HG03432 (cell line): ENCODE data around the gene MT2A.
"Not testable (repeated sequence)": the region's sequence is repeated elsewhere in the genome, so short reads cannot be mapped to it uniquely, and the experiment has no call there.

Experiments used
- ATAC-seq: cut with Tn5 transposase; IDR thresholded peaks from one replicate; pipeline ENCODE4 v1.9.1; 2021; ENCODE audit warnings: mild to moderate bottlenecking, moderate library complexity; ENCODE audit not compliant: unreplicated experiment

Gene MT2A

DNA sequence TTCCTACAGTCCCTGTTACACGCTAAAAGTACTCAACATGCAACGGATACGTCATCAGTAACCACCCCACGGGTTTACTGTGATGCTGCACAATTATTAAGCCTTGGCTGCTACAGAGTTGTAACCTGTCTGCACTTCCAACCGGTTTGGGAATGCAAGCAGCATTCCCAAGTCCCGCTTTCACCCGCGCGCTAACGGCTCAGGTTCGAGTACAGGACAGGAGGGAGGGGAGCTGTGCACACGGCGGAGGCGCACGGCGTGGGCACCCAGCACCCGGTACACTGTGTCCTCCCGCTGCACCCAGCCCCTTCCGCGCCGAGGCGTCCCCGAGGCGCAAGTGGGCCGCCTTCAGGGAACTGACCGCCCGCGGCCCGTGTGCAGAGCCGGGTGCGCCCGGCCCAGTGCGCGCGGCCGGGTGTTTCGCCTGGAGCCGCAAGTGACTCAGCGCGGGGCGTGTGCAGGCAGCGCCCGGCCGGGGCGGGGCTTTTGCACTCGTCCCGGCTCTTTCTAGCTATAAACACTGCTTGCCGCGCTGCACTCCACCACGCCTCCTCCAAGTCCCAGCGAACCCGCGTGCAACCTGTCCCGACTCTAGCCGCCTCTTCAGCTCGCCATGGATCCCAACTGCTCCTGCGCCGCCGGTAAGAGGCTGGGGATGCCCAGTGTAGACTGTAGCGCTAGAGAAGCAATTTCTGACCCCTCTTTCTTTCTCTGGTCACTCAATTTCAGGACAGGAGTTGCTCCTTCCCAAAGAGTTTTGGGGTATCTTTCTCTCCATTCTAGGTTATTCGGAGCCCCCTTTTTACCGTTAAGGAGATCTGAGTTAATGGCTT is at the start of gene MT2A:
Gene MT2A, plus strand, starts transcription at position 542 of the 833 bp plus-strand sequence. Its CDS starts 72 bp downstream, at position 614.
- ATAC-seq = peak; percentile 93

DNA sequence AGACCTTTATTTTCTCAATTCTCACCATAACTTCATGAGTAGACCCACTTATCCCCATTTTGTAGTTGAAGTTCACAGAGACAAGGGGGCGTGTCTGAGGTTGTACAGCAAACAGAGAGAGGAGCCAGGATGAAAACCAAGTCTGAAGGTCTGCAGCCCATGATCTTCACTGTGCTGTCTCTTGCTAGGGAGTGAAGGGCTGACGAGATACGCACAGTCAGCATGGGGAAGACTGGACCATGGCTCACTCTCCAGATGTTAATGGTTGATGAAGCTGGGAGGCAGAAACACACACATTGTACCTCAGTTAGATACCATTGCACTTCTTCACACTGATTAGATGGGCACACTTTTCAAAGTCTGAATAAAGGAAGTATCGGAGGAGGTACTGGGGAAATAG is 49.3 kb upstream of the MT2A start:
- no peak for ATAC-seq

DNA sequence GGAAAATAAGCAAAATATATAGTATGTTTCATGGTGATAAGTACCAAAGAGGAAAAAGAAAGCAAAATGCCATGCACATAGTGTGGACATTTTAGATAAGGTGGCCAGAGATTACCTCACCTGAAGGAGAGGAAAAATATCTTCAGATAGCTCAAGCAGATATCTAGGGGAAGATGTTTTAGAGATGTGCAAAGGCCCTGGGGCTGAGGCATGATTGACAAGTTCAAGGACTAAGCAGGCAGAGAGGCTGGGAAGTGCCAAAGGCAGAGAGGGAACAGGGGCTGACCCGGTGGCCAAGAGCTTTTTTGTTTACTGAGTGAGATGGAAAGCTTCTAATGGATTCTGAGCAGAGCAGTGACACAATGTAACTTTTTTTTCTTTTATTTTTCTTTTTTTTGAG is 47.9 kb upstream of the MT2A start:
- no peak for ATAC-seq

DNA sequence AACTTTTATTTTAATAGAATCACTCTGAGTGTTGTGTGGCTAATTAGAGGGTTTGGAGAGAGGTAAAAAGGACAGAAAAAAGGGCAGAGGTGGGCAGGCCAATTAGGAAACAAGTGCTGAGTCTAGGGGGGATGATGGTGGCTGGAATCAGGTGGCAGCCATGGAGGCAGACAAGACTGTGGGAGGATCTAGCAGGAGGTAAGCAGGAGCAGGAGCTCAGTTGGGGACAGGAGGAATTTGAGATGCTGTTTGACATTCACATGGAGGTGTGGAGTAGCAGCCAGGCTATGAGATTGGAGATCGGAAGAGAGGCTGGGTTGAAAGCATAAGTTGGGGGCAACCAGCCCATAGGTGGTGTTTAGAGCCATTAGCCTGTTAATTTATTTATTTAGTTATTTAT is 47.3 kb upstream of the MT2A start:
- ATAC-seq = no peak

DNA sequence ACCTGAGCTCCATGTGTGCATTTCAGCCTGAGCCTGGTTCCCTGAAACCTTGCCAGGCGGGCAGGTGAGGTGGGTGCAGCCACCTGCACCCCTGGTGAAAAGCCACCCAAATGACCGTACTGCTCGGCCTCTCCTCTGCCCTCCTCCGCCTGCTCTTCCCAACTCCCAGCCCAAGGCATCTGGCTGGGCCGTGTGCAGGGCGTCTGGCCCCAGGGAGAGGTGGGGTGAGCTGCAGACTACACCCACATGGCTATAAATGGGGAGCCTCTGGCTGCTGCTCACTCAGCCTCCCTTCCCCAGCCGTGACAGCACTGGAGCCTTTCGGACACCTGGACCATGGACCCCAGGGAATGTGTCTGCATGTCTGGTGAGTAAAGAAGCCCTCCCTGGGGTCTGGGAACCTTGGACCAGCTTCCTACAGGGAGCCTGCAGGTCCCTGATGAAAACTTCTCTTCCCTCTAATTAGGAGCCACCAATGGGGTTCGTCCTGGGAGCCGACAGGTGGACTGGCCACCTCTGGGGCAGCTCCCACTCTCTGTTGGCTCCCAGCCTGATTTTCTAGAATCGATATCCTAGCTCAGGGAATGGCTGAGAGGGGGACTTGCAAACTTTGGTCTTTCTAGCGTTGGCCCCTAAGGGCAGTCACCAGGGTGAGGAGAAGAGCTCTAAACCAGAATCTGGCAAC is 43.4 kb upstream of the MT2A start, which contains the start of gene MT4:
Gene MT4, plus strand, starts transcription at position 281 of the 685 bp plus-strand sequence. Its CDS starts 56 bp downstream, at position 337.
- no peak for ATAC-seq

DNA sequence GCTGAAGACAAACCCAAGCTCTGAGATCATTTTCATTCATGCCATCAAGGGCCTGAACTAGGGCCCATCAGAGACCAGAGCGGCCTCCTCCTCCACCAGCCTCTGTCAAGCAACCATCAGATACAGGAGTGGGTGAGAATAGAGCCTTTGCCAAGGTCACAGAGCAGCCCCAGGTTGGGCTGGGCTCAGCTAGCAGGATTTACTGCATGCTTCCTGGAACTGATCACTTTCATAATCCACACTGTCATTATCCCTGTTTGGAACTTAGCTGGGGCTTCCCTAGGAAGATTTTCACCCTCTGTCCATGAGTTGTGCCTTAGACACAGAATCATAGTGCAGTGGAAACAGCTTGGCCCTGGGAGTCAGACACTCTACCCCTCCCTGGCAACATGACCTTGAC is 38.4 kb upstream of the MT2A start:
- no peak for ATAC-seq

DNA sequence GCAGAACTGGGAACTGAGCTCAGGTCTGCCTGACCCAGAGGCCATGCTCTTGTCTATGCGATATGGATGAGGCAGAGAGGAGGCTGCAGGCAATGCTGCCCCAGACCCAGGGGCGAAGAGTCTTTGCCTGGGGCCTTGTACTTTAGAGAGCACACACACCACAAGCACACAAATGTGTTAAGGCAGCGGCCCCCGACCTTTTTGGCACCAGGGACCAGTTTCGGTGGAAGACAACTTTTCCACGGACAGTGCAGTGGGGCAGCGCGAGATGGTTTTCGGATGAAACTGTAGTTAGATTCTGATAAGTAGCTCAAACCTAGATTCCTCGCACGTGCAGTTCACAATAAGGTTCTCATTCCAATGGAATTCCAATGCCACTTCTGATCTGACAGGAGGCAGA is 36.9 kb upstream of the MT2A start:
- no peak for ATAC-seq

DNA sequence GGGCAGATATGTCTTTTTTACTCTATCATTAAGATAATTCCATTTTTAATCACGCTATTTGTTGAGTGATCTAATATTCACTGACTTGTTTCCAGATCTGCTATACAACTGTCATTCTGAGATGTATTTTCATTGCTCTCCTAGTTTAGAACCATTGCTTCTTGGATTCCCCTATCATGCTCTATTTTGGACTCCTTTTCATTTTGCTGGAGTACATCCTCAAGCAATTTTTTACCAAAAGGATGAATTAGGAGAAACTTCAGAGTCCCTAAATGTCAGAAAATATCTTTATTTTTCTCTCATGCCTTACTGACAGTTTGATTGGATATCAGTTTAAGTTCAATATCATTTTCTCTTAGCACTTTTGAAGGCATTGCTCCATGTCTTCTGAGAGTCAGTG is 33.8 kb upstream of the MT2A start:
- ATAC-seq = no peak

DNA sequence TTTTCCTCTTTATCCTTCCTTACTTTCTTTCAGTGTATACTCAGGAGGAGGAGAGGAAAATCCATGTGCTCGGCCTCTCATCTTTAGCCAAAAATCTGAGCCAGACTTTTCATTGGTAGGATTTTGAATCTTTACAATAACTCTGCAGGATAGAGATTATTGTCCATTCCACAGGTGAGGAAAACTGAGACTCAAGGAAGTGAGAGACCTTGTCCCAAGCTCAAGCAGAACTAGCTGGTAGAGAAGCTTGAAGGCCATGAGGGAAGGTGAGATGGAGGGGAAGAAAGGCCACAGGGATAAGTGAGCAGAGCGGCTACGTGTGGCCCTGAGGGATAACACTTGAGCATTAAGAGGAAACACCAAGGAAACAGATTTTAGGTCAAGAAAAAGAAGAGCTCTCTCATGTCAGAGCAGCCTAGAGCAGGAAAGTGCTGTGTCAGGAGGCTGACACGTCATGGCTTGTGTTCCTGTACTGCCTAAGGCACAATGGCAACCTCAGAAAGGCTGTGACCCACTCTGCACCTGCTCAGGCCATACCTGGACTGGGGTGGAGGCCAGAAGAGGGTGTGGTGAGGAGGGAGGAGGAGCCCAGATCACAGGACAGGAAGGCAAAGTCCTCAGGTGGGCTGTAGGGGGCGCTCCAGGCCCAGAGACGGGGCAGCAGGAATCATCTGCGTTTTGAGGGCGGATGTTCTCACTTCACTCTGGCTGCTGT is 31.6 kb upstream of the MT2A start:
- ATAC-seq = peak; percentile 94

DNA sequence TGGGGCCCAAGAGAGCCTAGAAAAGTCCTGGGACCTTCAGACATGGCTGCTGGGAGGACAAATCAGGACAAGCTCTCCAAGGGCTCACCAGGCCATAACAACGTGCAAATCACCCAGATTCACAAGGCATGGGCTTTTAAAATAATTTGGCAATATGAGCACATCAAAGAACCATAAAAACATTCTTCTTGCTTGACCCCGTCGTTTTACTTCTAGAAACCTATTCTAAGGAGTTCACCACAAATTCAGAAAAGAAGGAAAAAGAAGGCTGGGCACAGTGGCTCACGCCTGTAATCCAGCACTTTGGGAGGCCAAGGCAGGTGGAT is 31.1 kb upstream of the MT2A start:
- no peak for ATAC-seq

DNA sequence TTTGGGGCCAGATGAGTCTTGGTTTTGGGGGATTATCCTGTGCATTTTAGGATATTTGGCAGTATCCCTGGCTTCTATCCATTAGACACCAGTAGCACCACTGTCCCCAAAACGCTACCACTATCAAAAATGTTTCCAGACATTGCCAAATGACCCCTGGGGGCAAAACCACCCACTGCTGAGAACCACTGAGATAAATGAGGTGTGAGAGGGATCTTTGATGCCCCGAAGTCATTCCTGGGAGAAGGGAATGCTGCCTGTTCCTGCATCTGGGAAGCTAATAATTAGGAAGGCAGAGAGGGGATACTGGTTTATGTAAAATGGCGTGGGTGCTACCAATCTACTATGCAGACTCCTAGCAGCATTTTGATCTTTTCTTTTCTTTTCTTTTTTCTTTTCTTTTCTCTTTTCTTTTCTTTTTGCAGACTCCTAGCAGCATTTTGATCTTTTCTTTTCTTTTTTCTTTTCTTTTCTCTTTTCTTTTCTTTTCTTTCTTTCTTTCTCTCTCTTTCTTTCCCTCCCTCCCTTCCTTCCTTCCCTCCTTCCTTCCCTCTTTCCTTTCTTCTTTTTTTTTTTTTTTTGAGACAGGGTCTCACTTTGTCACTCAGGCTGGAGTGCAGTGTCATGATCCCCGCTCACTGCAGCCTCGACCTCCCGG is 27.9 kb upstream of the MT2A start:
- no peak for ATAC-seq

DNA sequence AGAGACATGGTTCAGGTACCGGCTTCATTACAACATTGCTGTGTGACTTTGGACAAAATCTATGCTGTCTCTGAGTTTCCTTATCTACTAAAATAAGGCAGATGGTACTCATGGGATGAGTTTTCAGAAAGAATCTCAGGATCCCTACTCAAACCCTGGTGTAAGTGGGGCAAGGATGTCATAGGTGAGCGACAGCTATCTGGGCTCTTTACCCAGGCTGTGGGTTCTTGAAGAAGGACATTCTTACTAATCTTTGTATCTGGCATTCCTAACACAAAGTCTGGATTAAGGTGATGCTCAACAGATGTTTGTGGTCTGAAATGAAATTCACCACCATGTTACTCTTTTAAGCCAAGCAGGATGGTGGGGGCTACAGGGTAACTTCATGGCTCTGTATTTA is 25.5 kb upstream of the MT2A start:
- ATAC-seq = not testable (repeated sequence)

DNA sequence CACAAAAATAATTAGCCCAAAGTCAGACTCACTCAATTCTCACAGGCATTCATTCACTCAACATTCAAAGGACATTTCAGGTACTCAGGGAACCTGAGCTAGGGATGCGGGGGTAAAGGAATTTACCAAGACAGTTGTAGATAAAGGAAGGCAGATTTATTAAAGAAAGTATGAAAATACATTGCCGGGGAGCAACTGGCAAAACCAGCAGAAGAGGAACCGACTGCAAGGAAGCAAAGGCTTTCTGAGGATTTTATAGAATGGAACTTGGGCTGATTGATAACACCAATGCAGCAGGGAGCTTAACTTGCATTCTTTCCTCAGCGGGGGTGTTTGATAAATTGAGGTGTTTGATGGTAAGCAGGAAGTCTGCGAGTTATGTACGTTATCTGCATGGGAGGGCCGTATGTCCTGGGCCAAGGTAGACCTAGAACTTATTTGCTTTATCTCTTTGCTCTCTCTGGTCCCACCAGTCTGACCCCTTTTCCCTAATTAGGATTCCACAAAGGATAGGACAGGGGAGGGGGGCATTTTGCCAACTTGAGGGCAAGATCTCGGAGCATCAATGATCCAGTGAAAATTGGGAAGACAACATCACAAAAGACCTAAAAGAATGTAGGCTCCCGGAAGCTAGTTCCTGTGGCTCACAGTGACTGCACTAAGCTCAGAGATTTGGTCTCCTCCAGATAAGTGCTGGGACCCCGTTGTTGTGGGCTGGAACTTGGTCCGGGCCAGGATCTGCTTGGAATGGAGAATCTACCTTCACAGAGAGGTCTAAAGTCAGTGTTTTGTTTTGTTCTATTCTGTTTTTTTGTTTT is 24.8 kb upstream of the MT2A start:
- ATAC-seq = no peak

DNA sequence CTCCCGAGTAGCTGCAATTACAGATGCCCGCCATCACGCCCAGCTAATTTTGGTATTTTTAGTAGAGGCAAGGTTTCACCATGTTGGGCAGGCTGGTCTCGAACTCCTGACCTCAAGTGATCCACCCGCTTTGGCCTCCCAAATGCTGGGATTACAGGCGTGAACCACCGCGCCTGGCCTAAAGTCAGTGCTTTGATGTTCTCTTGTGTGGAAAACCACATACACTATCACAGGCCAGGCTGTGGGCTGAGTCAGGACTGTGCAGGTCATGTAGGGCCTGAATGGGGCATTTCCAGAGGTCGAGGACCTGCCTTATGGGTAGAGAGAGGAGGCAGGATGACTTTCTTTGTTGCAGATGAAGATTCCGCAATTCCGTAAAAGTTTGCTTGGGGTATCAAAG is 24.1 kb upstream of the MT2A start:
- no peak for ATAC-seq

DNA sequence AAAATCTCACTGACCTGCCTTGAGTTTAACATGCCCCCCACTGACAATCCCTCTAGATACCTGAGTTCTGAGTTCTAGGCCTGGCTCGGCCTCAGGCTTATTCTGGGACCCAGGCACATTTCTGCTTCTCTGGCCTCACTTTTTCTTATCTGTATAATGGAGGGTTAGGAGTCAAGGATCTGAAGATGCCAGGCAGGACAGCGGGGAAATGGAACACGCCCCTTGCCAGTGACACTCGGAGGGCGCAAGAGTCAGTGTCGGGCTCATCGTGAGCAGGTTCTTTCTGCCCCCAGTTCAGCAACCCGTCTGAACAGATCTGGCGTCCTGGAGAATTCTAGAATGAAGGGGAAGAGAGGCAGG is 19.6 kb upstream of the MT2A start:
- no peak for ATAC-seq

DNA sequence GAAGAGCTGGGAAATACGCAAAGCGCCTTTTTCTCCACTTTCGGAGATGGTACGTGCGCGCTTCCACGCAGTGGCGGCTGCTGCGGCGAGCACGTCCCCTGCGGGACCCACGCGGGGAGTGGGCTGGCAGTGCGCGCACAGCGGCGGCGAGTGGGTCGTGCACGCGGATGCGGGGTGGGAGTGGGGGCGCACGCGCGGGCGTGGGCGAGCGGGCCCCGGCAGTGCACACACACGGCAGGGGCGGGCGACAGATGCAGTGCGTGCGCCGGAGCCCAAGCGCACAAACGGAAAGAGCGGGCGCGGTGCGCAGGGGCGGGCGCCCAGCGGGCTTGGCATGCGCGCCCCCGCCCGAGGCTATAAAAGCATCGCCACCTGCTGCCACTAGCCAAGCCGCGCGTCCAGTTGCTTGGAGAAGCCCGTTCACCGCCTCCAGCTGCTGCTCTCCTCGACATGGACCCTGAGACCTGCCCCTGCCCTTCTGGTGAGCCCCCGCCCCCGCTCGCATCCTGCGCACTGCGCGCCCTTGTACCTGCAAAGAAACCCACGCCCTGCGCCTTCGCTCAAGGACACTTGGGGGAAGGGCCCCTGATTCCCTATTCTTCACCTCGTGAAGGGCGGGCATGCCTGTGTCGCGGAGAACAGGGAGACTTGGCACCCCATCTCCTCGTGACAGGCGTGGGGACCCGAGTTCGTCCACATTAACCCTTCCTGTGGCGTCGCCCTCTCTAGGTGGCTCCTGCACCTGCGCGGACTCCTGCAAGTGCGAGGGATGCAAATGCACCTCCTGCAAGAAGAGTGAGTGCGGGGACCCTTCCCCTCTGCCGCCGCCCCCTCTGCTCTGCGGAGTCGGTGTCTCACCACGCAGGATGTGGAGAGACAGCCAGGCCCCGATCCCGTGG is 19.0 kb upstream of the MT2A start, which contains the start of gene MT3:
Gene MT3, plus strand, starts transcription at position 388 of the 899 bp plus-strand sequence. Its CDS starts 63 bp downstream, at position 451.
- ATAC-seq = no peak

DNA sequence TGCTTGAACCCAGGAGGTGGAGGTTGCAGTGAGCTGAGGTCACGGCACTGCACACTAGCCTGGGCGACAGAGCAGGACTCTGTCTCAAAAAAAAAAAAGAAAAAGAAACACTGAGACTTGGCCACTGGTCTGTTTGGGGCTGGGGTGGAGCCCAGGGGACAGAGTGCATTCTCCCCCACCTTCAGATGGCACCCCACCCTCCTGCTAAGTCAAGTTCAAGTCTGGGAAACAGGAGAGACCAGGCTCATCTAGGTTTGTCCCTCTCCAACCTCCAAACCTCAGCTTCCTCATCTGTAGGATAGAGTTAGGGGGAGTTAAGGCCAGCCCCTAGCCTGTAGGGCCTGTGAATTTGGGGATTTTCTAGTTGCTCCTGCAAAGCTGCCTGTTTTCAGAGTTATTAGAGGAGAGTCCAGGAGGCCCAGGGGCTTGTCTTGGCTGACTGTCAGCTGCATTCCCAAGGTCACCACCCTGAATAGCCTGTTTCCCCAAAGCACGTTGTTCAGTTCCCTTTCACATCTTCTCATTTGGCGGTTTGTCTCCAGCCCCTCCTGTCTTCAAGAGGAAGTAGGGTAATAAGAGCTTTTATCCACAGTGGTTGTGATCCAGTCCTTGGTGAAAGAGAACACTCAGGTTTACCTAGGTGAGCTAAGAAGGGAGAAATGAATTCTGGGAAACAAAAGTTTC is 16.9 kb upstream of the MT2A start:
- no peak for ATAC-seq

DNA sequence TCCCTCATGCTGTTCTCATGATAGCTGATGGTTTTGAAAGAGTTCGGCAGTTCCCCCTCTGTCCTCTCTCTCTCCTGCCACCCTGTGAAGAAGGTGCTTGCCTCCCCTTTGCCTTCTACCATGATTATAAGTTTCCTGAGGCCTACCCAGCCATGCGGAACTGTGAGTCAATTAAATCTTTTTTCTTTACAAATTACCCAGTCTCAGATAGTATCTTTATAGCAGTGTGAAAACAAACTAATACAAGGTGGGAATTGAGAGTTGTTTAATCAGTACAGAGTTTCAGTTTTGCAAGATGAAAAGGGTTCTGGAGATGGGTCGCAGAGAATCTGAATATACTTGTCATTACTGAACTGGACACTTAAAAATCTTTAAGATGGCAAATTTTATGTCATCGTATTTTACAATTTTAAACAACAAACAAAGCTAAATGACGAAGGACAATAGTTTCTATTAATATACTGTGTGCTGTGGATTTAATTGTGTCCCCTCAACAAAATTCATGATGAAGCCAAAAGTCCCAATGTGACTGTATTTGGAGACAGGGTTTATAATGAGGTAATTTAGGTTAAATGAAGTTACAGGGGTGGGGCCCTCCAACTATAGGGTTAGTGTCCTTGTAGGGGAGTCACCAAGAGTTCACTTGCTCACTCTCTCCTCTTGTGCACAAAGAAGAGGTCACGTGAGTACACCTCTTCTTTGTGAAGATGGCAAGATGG is 14.7 kb upstream of the MT2A start:
- ATAC-seq = peak; percentile 37
